AG04450 (cell line): Measurements from ENCODE around the gene TMIGD3. TPM values are rescaled to one million over a fixed set of nuclear protein-coding genes. Genes with fewer than 3 reads are reported as not detected.

Experiments
- CTCF ChIA-PET: fragments of 300-600, 350-600 bp; formaldehyde crosslinking; extraction: SDS; loops from one replicate; lab custom pipeline; 2022; ENCODE audit warnings: antibody characterized with exemption, inconsistent platforms; lab: Charles Lee
- POLR2A ChIA-PET: fragments of 350-600 bp; formaldehyde crosslinking; extraction: SDS; loops from one replicate; lab custom pipeline; 2021; ENCODE audit warnings: antibody characterized with exemption, inconsistent platforms; lab: Yijun Ruan, JAX
- DNase-seq: peaks from one replicate; pipeline ENCODE4 v3.0.0-alpha.2; 2011; ENCODE audit warnings: low read depth, low spot score
- H3K27ac ChIP-seq: one replicate; pipeline ENCODE4 v1.5.1; 2012; ENCODE audit warnings: low read depth, low read length, control low read depth
- H3K27me3 ChIP-seq: one replicate; pipeline ENCODE4 v1.6.0; 2012; ENCODE audit warnings: low read length; ENCODE audit not compliant: control insufficient read depth, insufficient read depth
- H3K4me3 ChIP-seq: 2 replicates; pipeline ENCODE4 v1.5.1; 2011; ENCODE audit warnings: mild to moderate bottlenecking, low read depth, low read length, control low read depth
- H3K9me3 ChIP-seq: 2 replicates; pipeline ENCODE4 v1.5.1; 2012; ENCODE audit warnings: low read length; ENCODE audit not compliant: control insufficient read depth, insufficient read depth
- CTCF ChIP-seq: IDR thresholded peaks from 2 replicates; pipeline ENCODE4 v1.5.1; 2011; ENCODE audit warnings: low read depth, low read length, control low read depth, inconsistent platforms
- polyA plus RNA-seq: library from polyadenylated mRNA; depleted of rRNA; stranded (reverse); fragments of >200 nt; gene quantifications from 2 replicates; pipeline ENCODE4 v1.2.3, GENCODE V29; 2011

The TMIGD3 gene
- polyA plus RNA-seq, 1 experiment = not detected

DNA sequence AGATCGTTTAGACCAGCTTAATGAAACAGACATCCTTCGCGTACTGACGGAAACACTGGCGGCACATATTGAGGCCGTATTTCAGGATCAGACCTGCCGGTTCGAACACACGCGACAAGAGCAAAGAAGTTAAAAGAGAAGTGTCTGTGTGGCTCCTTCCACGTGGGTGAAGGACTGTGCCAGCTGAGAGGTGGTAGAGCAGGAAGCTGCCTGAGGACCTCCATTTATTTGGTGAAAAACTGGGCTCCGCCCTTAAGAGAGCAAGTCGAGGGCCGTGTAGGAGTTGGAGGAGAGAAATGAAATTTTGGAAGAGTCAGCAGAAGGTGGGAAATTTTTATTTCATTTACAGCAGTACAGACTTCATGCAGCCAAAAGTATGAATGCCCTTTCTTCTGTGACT lies 38.8 kb upstream of the TMIGD3 start:
- no peak overlapping the region for H3K27ac ChIP-seq
- H3K9me3 ChIP-seq = no peaks in the 10 kb centered on the region
- no peak for TF ChIP-seq CTCF
- H3K4me3 ChIP-seq = no peak overlapping the region
- DNase-seq = no peak
- no peaks in the 10 kb centered on the region for H3K27me3 ChIP-seq
- POLR2A ChIA-PET = interaction anchor here (1.0 kb wide), 1 partner anchor 29 kb away, joined by 5 read pairs; no protein-coding TSS in a partner anchor
- CTCF ChIA-PET = interaction anchor here (0.6 to 1.6 kb wide), 2 partner anchors 34 to 578 kb away, joined by 3 to 7 read pairs; no protein-coding TSS in a partner anchor

DNA sequence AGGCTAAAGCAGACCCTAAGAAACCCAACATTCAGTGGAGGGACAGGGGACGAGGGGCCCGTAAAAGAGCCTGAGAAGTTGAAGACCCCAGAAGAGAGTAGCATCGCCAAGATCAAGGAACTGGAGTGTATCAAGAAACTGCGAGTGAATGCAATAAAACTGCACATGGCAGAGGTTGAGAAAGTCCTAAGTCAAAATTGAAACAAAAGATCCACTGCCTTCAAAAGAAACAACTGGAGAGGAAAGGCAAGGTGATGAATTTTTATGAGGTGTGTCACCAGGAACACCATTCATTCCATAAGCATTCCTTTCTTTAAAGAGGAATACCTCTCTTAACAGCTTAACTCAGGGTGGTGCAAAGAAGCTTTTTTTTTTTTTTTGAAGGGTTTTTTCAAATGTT lies 38.3 kb upstream of the TMIGD3 start:
- DNase-seq = no peak
- no peak overlapping the region for H3K4me3 ChIP-seq
- no peak overlapping the region for H3K27ac ChIP-seq
- CTCF ChIA-PET = interaction anchor here (0.6 to 1.6 kb wide), 2 partner anchors 34 to 577 kb away, joined by 3 to 7 read pairs; no protein-coding TSS in a partner anchor
- POLR2A ChIA-PET = interaction anchor here (0.6 to 1.0 kb wide), 2 partner anchors 29 to 68 kb away, joined by 3 to 5 read pairs; no protein-coding TSS in a partner anchor
- no peaks in the 10 kb centered on the region for H3K27me3 ChIP-seq
- H3K9me3 ChIP-seq = no peaks in the 10 kb centered on the region
- TF ChIP-seq CTCF = no peak

GRCh38 chr1:111540928-111541327 lies 37.5 kb upstream of the TMIGD3 start:
- no peaks in the 10 kb centered on the region for H3K27me3 ChIP-seq
- ChIA-PET POLR2A (interaction anchor here (1.5 kb wide), 1 partner anchor 13 kb away, joined by 5 read pairs; no protein-coding TSS in a partner anchor), CTCF (interaction anchor here (1.6 kb wide), 1 partner anchor 33 kb away, joined by 7 read pairs; no protein-coding TSS in a partner anchor)
- no peak overlapping the region for H3K27ac ChIP-seq
- H3K4me3 ChIP-seq = no peak overlapping the region
- no peak for TF ChIP-seq CTCF
- H3K9me3 ChIP-seq = no peaks in the 10 kb centered on the region
- no peak for DNase-seq

DNA sequence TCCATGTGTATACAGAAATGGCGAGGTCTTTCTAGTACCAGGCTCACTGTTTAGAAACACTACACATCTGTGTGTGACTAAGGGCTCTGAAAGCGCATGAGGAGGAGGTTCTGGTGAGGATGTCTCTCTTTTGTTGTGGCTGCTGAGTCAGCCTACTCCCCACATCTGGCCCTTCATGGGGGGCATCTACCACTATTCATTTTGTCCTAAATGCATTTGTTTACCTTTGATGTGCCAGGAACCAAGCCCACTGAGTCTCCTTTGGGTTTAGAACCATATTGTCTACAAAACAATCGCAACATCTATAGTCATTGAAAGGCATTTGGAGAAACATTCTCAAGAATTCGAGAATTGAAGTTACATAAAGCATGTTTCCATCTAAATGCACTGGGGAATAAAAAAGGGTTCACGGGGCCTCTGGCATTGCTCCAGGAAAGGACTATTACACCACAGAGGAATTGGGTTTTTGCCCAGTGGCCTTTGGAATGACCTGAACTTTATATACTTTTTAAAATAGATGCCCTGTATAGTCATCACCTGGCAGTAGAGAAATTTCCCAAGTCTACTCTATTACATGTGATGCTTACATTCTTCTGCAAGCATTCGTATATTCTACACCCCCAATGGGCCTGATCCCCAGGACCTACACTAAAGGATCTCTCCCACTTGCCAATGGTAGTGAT lies 35.1 kb upstream of the TMIGD3 start:
- CTCF ChIA-PET = interaction anchor here (1.4 kb wide), 1 partner anchor 22 kb away, joined by 8 read pairs; no protein-coding TSS in a partner anchor
- no peak overlapping the region for H3K4me3 ChIP-seq
- H3K27ac ChIP-seq = no peak overlapping the region
- no peaks in the 10 kb centered on the region for H3K9me3 ChIP-seq
- POLR2A ChIA-PET = no interaction called here
- peak; percentile 45 for DNase-seq
- H3K27me3 ChIP-seq = no peaks in the 10 kb centered on the region
- no peak for TF ChIP-seq CTCF
